Stimulated activated naive CD4-positive, alpha-beta T cell treated with Interleukin-2 at 50 U/mL for 16 hours (primary cell): Measurements from ENCODE around the gene FAM118B.

Source experiments
- DNase-seq: peaks from one replicate; lab custom pipeline; 2025; lab: John Stamatoyannopoulos, UW

The FAM118B gene

DNA sequence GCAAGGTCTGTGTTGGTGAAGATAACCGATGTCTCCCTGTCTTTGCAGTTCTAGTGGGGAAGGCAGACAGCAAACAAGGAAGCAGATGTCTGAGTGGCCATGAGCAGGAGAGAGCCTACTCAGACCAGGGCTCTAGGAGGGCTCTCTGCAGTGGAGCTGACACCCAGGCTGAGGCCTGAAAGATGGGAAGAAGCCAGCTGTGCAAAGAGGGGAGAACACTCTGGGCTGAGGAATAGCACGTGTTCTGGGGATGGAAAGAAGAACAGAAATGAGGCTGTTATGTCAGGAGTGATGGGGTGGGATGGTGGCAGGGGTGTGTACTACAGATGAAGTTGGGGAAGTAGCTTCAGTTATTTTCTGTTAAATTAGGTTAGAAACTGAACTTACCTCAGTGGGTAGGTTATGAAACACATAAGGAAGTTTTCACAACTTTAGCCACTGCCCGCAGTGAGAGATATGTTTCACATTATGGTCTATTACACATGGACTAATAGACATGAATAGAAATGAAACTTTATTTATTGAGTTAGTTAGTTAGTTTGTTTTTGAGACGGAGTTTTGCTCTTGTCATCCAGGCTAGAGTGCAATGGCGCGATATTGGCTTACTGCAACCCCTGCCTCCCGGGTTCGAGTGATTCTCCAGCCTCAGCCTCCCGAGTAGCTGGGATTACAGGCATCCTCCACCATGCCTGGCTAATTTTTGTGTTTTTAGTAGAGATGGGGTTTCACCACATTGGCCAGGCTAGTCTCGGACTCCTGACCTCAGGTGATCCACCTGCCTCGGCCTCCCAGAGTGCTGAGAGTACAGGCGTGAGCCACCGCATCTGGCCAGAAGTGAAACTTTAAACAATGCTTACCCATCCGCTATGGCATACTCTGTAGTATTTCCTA is 100.1 kb downstream of the FAM118B start:
- DNase-seq: no peak
